GM06990 (cell line): ENCODE measurements around the gene ACOT7.

Experiments
- DNase-seq: peaks from one replicate; pipeline ENCODE4 v3.0.0-alpha.2; 2011; ENCODE audit not compliant: insufficient read length; ENCODE audit errors: extremely low read depth
- H3K27me3 ChIP-seq: replicated peaks from 2 replicates; pipeline ENCODE4 v1.6.0; 2011; ENCODE audit warnings: low read length; ENCODE audit not compliant: control insufficient read depth, insufficient read depth
- H3K36me3 ChIP-seq: 2 replicates; pipeline ENCODE4 v1.5.1; 2011; ENCODE audit warnings: low read length; ENCODE audit not compliant: control insufficient read depth, insufficient read depth
- H3K4me3 ChIP-seq: replicated peaks from 2 replicates; pipeline ENCODE4 v1.5.1; 2011; ENCODE audit warnings: low read depth, mild to moderate bottlenecking, control low read depth, low read length
- TF ChIP-seq, protein P1 (sequence below): IDR thresholded peaks from 2 replicates; pipeline ENCODE4 v1.5.1; 2011; ENCODE audit warnings: low read length, control low read depth, mild to moderate bottlenecking, inconsistent platforms; ENCODE audit not compliant: insufficient read depth, poor library complexity, severe bottlenecking

ACOT7 gene

DNA sequence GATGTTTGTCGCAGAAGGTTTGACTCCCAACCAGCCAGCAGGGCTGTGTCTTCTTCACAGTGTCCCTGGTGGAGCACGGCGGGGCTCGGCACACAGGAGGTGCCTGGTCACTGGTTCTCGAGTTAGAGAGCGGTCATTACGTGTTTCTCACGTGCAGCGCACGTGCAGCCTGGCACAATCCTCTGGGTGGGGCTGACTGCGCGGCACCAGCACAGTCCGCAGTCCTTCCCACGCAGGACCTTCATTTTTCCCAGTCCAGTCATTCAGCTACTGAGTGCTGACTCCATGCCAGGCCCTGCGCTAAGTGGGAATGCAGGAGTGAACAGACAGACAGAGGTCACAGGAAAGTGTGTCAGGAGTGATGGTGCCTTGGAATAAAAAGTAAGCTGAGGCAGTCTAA lies 86.5 kb downstream of the ACOT7 start:
- no peak for DNase-seq
- TF ChIP-seq, protein P1, sequence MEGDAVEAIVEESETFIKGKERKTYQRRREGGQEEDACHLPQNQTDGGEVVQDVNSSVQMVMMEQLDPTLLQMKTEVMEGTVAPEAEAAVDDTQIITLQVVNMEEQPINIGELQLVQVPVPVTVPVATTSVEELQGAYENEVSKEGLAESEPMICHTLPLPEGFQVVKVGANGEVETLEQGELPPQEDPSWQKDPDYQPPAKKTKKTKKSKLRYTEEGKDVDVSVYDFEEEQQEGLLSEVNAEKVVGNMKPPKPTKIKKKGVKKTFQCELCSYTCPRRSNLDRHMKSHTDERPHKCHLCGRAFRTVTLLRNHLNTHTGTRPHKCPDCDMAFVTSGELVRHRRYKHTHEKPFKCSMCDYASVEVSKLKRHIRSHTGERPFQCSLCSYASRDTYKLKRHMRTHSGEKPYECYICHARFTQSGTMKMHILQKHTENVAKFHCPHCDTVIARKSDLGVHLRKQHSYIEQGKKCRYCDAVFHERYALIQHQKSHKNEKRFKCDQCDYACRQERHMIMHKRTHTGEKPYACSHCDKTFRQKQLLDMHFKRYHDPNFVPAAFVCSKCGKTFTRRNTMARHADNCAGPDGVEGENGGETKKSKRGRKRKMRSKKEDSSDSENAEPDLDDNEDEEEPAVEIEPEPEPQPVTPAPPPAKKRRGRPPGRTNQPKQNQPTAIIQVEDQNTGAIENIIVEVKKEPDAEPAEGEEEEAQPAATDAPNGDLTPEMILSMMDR, result no peak
- Histone ChIP-seq H3K27me3 (no peaks in the 10 kb centered on the region), H3K4me3 (no peak overlapping the region), H3K36me3 (peaks cover 1% of the 10 kb centered on the region)

DNA sequence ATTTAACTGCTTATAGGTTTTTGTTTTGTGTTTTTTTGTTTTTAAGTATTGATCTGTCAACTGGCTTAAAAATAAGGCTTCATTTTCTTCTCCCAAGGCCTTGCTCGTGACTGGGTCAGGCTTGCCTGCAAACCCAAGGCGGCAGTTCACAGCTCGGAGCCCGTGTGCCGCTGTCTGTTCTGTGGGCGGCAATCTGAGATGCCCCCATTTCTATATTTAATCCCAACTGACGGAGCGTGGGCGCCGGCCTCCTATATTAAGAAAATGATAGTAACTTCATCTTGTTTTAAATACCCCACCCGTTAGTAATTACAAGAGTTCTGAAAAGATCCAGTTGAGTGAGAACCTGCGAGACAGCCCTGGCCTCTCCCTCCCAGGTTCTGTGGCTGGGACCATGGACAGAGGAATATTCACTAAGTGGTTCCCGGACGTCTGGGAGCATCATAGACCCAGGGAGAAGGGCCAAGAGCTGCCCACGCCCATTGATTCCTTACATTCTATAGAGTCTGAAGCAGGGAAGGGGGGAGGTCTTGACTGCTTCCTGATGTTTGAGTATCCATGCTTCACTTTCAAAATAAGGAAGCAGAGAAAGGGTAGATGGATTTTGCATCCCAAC lies 90.1 kb downstream of the ACOT7 start:
- Histone ChIP-seq H3K36me3 (peaks cover 3% of the 10 kb centered on the region), H3K4me3 (no peak overlapping the region), H3K27me3 (no peaks in the 10 kb centered on the region)
- DNase-seq, result no peak
- TF ChIP-seq, protein P1, result no peak

DNA sequence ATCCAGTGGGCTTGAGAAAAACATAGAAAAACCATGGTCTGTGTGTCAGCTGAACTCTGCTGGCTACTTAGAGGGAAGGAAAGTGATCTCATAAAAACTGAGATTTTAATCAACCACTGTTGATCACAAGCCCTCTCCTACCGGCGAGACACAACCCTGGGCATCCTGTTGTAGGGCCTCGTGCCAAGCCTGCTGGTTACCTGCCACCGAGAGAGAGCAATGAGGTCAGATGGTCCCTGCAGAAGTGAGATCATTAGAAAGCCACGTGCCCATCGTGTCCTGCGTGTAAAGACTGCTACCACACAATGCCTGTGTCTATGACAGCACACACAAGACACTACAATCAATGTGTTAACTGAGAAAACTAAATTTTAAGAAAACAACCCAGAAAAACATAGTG lies 91.0 kb downstream of the ACOT7 start:
- no peak overlapping the region for H3K4me3 ChIP-seq
- H3K27me3 ChIP-seq, result no peaks in the 10 kb centered on the region
- peaks cover 3% of the 10 kb centered on the region for H3K36me3 ChIP-seq
- DNase-seq, result no peak
- TF ChIP-seq, protein P1, result no peak

- peaks cover 3% of the 10 kb centered on the region for H3K36me3 ChIP-seq
Measured at GRCh38 chr1:6301526-6301925, 92.0 kb downstream of the ACOT7 start.

GRCh38 chr1:6300342-6301048 lies 93.1 kb downstream of the ACOT7 start:
- H3K36me3 ChIP-seq, result peaks cover 3% of the 10 kb centered on the region; the same call in 1 of the 2 replicates
- TF ChIP-seq, protein P1, result no peak
- no peak for DNase-seq
- no peaks in the 10 kb centered on the region for H3K27me3 ChIP-seq
- H3K4me3 ChIP-seq, result no peak overlapping the region

More at GRCh38 chr1:6301526-6301925, 92.0 kb downstream of the ACOT7 start:
- DNase-seq, result no peak
- Histone ChIP-seq H3K27me3 (no peaks in the 10 kb centered on the region), H3K4me3 (no peak overlapping the region)
- TF ChIP-seq, protein P1, result no peak
